Ishikawa (cell line): Measurements from ENCODE around the gene NAA35.

Experiments used
- CEBPB ChIP-seq: IDR thresholded peaks from 2 replicates; pipeline ENCODE4 v1.6.1; 2012
- CREB1 ChIP-seq: IDR thresholded peaks from 2 replicates; pipeline ENCODE4 v1.6.1; 2012; ENCODE audit warnings: low read depth
- EGR1 ChIP-seq: IDR thresholded peaks from 2 replicates; pipeline ENCODE4 v1.6.1; 2012
- EP300 ChIP-seq: IDR thresholded peaks from 2 replicates; pipeline ENCODE4 v1.6.1; 2012; ENCODE audit warnings: borderline replicate concordance
- FOXM1 ChIP-seq: IDR thresholded peaks from 2 replicates; pipeline ENCODE4 v1.6.1; 2012; ENCODE audit warnings: low read depth, borderline replicate concordance
- MAX ChIP-seq: IDR thresholded peaks from 2 replicates; pipeline ENCODE4 v1.6.1; 2012
- NFIC ChIP-seq: IDR thresholded peaks from 2 replicates; pipeline ENCODE4 v1.6.1; 2012
- RAD21 ChIP-seq: IDR thresholded peaks from 2 replicates; pipeline ENCODE4 v1.6.1; 2012; ENCODE audit warnings: low read depth
- REST ChIP-seq: IDR thresholded peaks from 2 replicates; pipeline ENCODE4 v1.6.1; 2012; ENCODE audit warnings: low read depth, mild to moderate bottlenecking
- TAF1 ChIP-seq: IDR thresholded peaks from 2 replicates; pipeline ENCODE4 v1.6.1; 2012; ENCODE audit warnings: low read depth, mild to moderate bottlenecking
- TCF12 ChIP-seq: IDR thresholded peaks from 2 replicates; pipeline ENCODE4 v1.6.1; 2012; ENCODE audit warnings: low read depth
- USF1 ChIP-seq: IDR thresholded peaks from 2 replicates; pipeline ENCODE4 v1.6.1; 2012
- YY1 ChIP-seq: IDR thresholded peaks from 2 replicates; pipeline ENCODE4 v1.6.1; 2012; ENCODE audit warnings: low read depth
- ZBTB7A ChIP-seq: IDR thresholded peaks from 2 replicates; pipeline ENCODE4 v1.6.1; 2012; ENCODE audit warnings: low read depth

Gene NAA35

DNA sequence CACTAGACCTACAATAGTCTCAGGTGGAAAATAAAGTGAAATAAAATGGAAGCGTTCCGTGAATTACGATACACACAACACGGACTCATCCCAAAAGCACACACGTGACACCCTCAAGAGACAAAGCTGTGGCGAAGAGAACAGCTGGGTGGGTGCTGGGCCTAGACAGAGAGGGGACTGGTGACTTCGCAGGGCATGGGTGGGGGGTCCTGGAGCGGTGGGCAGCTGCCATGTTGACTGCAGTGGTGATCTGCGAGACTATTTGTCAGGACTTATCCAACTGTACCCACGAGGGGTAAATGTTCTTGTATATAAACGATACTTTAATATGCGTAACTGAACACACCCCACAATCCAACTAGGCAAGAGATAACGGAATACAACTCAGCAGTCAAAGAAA lies 106.4 kb downstream of the NAA35 start:
- TF ChIP-seq ZBTB7A (no peak), FOXM1 (no peak), REST (no peak), CREB1 (no peak), RAD21 (no peak), USF1 (no peak), EP300 (no peak), YY1 (no peak), NFIC (no peak), MAX (no peak)

DNA sequence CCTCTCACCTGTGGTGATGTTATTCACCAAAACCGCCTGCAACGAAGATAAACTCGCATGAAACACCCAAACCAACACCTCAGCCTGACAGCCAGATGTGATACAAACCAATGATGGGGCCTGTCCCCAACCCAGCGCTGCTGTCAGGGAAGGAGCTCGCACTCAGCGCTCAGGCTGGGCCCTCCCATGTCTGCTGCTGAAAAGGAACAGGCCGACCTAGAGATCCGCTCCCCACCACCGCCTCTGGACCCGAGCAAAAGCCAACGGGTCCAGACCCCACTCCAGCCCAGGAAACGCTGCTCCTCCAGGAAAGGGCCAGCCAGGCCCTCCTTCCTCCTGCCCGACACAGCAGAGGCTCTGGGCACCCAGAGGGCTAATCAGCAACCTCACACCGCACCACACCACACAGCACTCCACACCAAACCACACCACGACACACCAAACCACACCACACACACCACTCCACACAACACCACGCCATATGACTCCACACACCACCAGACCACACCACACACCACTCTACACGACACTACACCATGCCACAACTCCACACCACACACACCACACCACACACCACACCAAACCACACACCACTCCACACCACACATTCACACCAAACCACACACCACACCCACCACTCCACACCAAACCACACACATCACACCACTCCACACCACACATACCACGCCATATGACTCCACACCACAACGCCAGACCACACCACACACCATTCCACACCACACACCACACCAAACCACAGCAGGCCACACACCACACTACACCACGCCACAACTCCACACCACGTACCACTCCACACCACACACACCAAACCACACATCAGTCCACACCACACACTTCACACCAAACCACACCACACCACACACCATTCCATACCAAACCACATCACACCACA lies 111.9 kb downstream of the NAA35 start:
- TF ChIP-seq MAX (no peak), USF1 (no peak), FOXM1 (no peak), EGR1 (no peak), CREB1 (no peak), CEBPB (no peak)

DNA sequence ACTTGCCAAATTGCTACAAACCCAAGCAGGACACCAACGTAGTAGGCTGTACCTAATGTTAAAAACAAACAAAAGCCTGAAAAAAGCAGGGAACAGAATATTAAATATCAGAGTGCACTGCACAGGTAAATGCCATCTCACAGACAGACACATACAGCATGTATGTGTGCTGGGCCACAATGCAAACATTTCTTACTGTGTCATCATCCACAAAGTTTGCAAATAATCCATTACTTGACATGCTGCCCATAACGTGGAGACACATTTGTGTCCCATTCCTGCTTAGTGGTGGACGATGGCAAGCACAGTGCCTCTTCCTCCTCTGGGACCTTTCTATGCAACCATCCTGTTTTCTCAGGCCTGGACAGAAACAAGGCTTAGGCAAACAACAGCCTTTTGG lies 113.7 kb downstream of the NAA35 start:
- TF ChIP-seq CEBPB (no peak), MAX (no peak), REST (no peak), YY1 (no peak), CREB1 (no peak), USF1 (no peak), TCF12 (no peak), TAF1 (no peak)

GRCh38 chr9:86057491-86057890 lies 116.5 kb downstream of the NAA35 start:
- TF ChIP-seq TAF1 = no peak
- no peak for TF ChIP-seq USF1
- TF ChIP-seq MAX = no peak
- TF ChIP-seq ZBTB7A = no peak
- TF ChIP-seq CREB1 = no peak

GRCh38 chr9:86061972-86062739 lies 121.2 kb downstream of the NAA35 start:
- no peak for TF ChIP-seq EP300
- TF ChIP-seq FOXM1 = no peak
- no peak for TF ChIP-seq RAD21
- no peak for TF ChIP-seq NFIC
- TF ChIP-seq TCF12 = no peak
- TF ChIP-seq CREB1 = no peak
- TF ChIP-seq MAX = no peak
- TF ChIP-seq YY1 = no peak
- no peak for TF ChIP-seq CEBPB
- no peak for TF ChIP-seq TAF1
- no peak for TF ChIP-seq EGR1
